Kidney (tissue), 14 donors: ENCODE data around the gene ELAC2. TPM values are rescaled to one million over a fixed set of nuclear protein-coding genes. Genes with fewer than 3 reads are reported as not detected.

Source experiments
- DNase-seq, 5 donors: peaks; one replicate each; pipeline ENCODE4 v3.0.0-alpha.2; 2013 to 2020
- FAIRE-seq: peaks from 2 replicates; lab custom pipeline; 2012; peaks lifted over from hg19 to GRCh38; lab: Jason Lieb, UNC
- H3K27ac ChIP-seq, 2 donors: one replicate each; pipeline ENCODE4 v1.7.0; 2013; ENCODE audit warnings: low read depth in 2 of 2, low read length in 2 of 2, inconsistent platforms in 1 of 2
- H3K27me3 ChIP-seq: one replicate; pipeline ENCODE4 v1.7.1; 2013; ENCODE audit warnings: low read length, inconsistent platforms; ENCODE audit not compliant: control insufficient read depth, insufficient read depth
- H3K36me3 ChIP-seq, 3 donors: one replicate each; pipeline versions ENCODE4 v1.7.0 to v1.7.1; 2013; ENCODE audit warnings: low read length in 3 of 3, control low read depth in 1 of 3, inconsistent platforms in 1 of 3; ENCODE audit not compliant: insufficient read depth in 3 of 3, control insufficient read depth in 2 of 3
- H3K4me1 ChIP-seq, 3 donors: one replicate each; pipeline versions ENCODE4 v1.7.0 to v1.7.1; 2013; ENCODE audit warnings: low read length in 3 of 3, inconsistent platforms in 1 of 3, low read depth in 1 of 3; ENCODE audit not compliant: control insufficient read depth in 2 of 3, insufficient read depth in 2 of 3
- H3K4me3 ChIP-seq, 3 donors: one replicate each; pipeline versions ENCODE4 v1.7.0 to v1.8.1; 2013; ENCODE audit warnings: low read length in 3 of 3, control low read depth in 1 of 3, inconsistent platforms in 1 of 3
- H3K9ac ChIP-seq, 3 donors: one replicate each; pipeline versions ENCODE4 v1.7.0 to v1.7.1; 2013; ENCODE audit warnings: low read length in 3 of 3, control low read depth in 1 of 3, inconsistent platforms in 1 of 3
- H3K9me3 ChIP-seq, 3 donors: one replicate each; pipeline versions ENCODE4 v1.7.0 to v1.7.1; 2013; ENCODE audit warnings: low read length in 3 of 3, control low read depth in 1 of 3, inconsistent platforms in 1 of 3; ENCODE audit not compliant: control insufficient read depth in 2 of 3, insufficient read depth in 1 of 3
- intact Hi-C: fragments of 100-400 bp; cut with DNase I; formaldehyde crosslinking; loops from one replicate; pipeline ENCODE4 v1.11.1; 2022
- polyA plus RNA-seq: library from polyadenylated mRNA; stranded (reverse); fragments of 350-450 nt; fragmentation: Illumina TruSeq; extraction: RNeasy Lipid Tissue Mini Kit (QIAGEN cat#74804); gene quantifications from one replicate; pipeline ENCODE4 v1.2.3, GENCODE V29; 2014; ENCODE audit warnings: low read depth, low replicate concordance; ENCODE audit not compliant: insufficient read depth
- total RNA-seq: library from RNA; stranded (reverse); fragmentation: NEBNext Ultra II Directional; extraction: Animal tissue kit (Norgen Biotek cat#: 25700); gene quantifications from one replicate; pipeline ENCODE4 v1.2.1, GENCODE V29; 2021
- TF ChIP-seq, protein P1 (sequence below): IDR thresholded peaks from 3 replicates; pipeline ENCODE4 v1.5.1; 2012; ENCODE audit warnings: mild to moderate bottlenecking, moderate library complexity, borderline replicate concordance; ENCODE audit not compliant: insufficient read depth; ENCODE audit errors: extremely low read depth
- donor health status: control.
- donor health status: control.
- donor health status: control.
- donor health status: control.
- donor health status: control.
- donor health status: DM: yes; HTN: yes; CAD: no.
- donor health status: Normal renal cell carcinoma (clear cell type).

The ELAC2 gene
- total and polyA plus RNA-seq, 2 donors from 2014 or later, result 29.7 to 57.4 TPM

DNA sequence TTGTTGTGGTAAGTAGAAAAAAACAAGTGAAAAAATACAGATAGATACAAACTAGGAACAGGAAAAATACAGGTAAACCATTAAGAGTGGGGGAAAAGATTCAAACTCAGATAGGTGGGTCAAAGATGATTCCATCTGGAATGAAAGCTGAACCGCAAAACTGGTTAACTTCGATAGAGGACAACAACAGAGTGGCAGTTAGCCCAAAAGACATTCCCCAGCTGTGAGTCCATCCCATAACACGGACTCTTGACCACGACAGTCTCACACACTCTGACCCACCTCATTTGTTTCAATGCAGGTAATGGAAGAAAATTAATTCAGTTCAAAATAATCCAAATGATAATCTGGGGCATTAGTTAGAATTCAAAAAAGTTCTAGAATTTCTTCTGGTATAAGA lies 13.5 kb downstream of the ELAC2 start:
- no peak overlapping the region for H3K27ac ChIP-seq
- no peak for DNase-seq
- intact Hi-C loops, result no loop called here
- H3K36me3 ChIP-seq, result peaks cover 0 to 49% (median 34%) of the 10 kb centered on the region in 3 donors
- TF ChIP-seq, protein P1, sequence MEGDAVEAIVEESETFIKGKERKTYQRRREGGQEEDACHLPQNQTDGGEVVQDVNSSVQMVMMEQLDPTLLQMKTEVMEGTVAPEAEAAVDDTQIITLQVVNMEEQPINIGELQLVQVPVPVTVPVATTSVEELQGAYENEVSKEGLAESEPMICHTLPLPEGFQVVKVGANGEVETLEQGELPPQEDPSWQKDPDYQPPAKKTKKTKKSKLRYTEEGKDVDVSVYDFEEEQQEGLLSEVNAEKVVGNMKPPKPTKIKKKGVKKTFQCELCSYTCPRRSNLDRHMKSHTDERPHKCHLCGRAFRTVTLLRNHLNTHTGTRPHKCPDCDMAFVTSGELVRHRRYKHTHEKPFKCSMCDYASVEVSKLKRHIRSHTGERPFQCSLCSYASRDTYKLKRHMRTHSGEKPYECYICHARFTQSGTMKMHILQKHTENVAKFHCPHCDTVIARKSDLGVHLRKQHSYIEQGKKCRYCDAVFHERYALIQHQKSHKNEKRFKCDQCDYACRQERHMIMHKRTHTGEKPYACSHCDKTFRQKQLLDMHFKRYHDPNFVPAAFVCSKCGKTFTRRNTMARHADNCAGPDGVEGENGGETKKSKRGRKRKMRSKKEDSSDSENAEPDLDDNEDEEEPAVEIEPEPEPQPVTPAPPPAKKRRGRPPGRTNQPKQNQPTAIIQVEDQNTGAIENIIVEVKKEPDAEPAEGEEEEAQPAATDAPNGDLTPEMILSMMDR, result no peak
- no peaks in the 10 kb centered on the region for H3K9me3 ChIP-seq
- FAIRE-seq, result no peak
- H3K9ac ChIP-seq, result no peak overlapping the region
- no peaks in the 10 kb centered on the region for H3K27me3 ChIP-seq
- no peak overlapping the region for H3K4me3 ChIP-seq
- H3K4me1 ChIP-seq, result peaks cover 0 to 3% (median 0%) of the 10 kb centered on the region in 3 donors

- intact Hi-C loops, result no loop called here
- Histone ChIP-seq H3K27me3 (no peaks in the 10 kb centered on the region), H3K4me1 (peaks cover 0 to 3% (median 0%) of the 10 kb centered on the region in 3 donors), H3K9ac (no peak overlapping the region), H3K9me3 (no peaks in the 10 kb centered on the region), H3K27ac (no peak overlapping the region), H3K36me3 (peaks cover 0 to 53% (median 38%) of the 10 kb centered on the region in 3 donors), H3K4me3 (no peak overlapping the region)
- FAIRE-seq (no peak), DNase-seq (no peak)
- TF ChIP-seq, protein P1, result no peak
These were observed 13.9 kb downstream of the ELAC2 start for GRCh38 chr17:13003927-13004326.

DNA sequence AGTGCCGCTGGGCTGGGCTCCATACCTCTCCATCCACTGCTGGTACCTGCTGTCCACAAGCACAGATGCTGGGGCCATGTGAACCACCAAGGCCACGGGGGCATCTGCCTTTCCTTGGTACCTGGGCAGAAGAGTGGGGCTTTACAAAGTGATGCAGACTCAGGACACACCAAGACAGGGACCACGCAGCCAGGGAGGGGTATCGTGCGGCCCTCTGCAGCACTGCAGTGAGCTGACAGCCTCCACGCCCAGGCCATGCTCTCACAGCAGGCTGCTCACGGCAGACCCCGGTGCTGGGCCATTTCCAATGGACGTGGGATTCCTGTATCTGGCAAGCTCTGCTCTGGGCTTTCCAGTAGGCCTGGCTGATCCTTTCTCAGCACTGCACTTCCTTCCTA lies 14.4 kb downstream of the ELAC2 start:
- Histone ChIP-seq H3K9me3 (no peaks in the 10 kb centered on the region), H3K4me1 (peaks cover 0 to 3% (median 0%) of the 10 kb centered on the region in 3 donors), H3K27ac (no peak overlapping the region), H3K36me3 (peaks cover 0 to 58% (median 40%) of the 10 kb centered on the region in 3 donors), H3K4me3 (no peak overlapping the region), H3K27me3 (no peaks in the 10 kb centered on the region), H3K9ac (no peak overlapping the region)
- TF ChIP-seq, protein P1, result no peak
- FAIRE-seq, result no peak
- peak in 1 of 5 donors; percentile 70 for DNase-seq
- intact Hi-C loops, result no loop called here
